Measurements from ENCODE around the gene SPSB2. TPM values are rescaled to one million over a fixed set of nuclear protein-coding genes. Genes with fewer than 3 reads are reported as not detected.
A peak's percentile ranks its signal among the peaks of the same experiment; 100 is the strongest.

The SPSB2 gene
- total RNA-seq, 1 experiment from 2014 or later: 8.1 TPM

DNA sequence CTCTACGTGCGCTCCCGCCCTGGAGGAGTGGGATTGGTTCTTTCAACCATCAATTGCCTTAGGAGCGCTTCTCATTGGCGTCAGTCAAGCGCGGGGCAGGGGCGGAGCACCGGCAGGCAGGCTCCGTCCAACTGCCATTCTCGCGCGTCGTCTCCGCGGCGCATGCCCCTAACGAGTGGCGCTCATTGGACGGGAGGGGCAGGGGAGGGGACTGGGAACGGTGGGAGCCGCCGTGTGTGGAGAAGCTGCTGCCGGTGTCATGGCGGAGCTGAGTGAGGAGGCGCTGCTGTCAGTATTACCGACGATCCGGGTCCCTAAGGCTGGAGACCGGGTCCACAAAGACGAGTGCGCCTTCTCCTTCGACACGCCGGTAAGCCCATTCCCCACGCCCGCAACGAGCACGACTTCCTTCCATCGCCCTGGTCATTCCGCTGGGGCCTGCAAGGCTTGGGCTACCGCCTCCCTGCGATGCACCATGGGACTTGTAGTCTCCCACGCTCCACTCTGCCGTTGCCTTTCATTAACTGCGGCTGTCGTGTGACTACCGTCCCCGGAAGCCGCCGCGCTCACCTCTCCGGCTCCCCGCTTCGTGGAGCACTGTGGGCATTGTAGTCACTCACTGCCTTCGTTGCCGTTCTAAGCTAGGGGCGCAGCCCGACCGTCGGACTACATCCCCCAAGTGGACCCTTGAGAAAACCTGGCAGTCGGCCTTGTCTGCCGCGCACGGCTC lies 21.0 kb downstream of the SPSB2 start, which contains the start of gene USP5:
Gene USP5 (plus strand): TSS at position 230 of the 730 bp plus-strand sequence. CDS start 30 bp downstream, at position 260.
- Histone ChIP-seq H3K9me3 (ENCODE audit: low read depth, low read length, poor library complexity, severe bottlenecking) (no peaks in the 10 kb centered on the region), H3K36me3 (ENCODE audit: insufficient read depth, low read length, poor library complexity, severe bottlenecking) (peaks cover 48% of the 10 kb centered on the region), H3K27ac (ENCODE audit: low read depth, low read length, poor library complexity, severe bottlenecking) (peak within 1 kb of the TSS; percentile 81), H3K27me3 (replicated peaks; ENCODE audit: insufficient read depth, low read depth, low read length, poor library complexity) (no peaks in the 10 kb centered on the region), H3K4me1 (ENCODE audit: insufficient read depth, low read length, poor library complexity, severe bottlenecking) (peaks cover 24% of the 10 kb centered on the region), H3K4me3 (ENCODE audit: low read depth, low read length, poor library complexity, severe bottlenecking) (peak within 1 kb of the TSS; percentile 67)
- TSS peak; percentile 68 for BruUV-seq (replicated peaks)
- DNase-seq (ENCODE audit: low spot score): peak; percentile 100
- POLR2A ChIA-PET (ENCODE audit: low non-redundant PET): interaction anchor here (0.6 to 1.4 kb wide), 5 partner anchors 9 to 170 kb away, joined by 3 to 9 read pairs (median 5); partner anchors contain the start of genes C12orf57, RNU7-1 and TPI1
- CTCF ChIA-PET: interaction anchor here (0.5 to 2.9 kb wide), 6 partner anchors 17 to 163 kb away, joined by 3 to 13 read pairs (median 4); partner anchors contain the start of genes SPSB2 and ZNF384
- TF ChIP-seq EZH2 (IDR thresholded peaks at IDR 0.05; ENCODE audit: borderline replicate concordance, low read depth, low read length, poor library complexity, severe bottlenecking): no peak
- TF ChIP-seq, protein P1, sequence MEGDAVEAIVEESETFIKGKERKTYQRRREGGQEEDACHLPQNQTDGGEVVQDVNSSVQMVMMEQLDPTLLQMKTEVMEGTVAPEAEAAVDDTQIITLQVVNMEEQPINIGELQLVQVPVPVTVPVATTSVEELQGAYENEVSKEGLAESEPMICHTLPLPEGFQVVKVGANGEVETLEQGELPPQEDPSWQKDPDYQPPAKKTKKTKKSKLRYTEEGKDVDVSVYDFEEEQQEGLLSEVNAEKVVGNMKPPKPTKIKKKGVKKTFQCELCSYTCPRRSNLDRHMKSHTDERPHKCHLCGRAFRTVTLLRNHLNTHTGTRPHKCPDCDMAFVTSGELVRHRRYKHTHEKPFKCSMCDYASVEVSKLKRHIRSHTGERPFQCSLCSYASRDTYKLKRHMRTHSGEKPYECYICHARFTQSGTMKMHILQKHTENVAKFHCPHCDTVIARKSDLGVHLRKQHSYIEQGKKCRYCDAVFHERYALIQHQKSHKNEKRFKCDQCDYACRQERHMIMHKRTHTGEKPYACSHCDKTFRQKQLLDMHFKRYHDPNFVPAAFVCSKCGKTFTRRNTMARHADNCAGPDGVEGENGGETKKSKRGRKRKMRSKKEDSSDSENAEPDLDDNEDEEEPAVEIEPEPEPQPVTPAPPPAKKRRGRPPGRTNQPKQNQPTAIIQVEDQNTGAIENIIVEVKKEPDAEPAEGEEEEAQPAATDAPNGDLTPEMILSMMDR (conservative IDR thresholded peaks at IDR 0.05; ENCODE audit: low read depth, low read length): no peak
- intact Hi-C loops (cut with micrococcal nuclease; ENCODE audit: unreplicated experiment): loop anchor here (2.0 kb wide), 1 partner anchor 15 kb away; the partner anchor contains the start of gene TPI1

DNA sequence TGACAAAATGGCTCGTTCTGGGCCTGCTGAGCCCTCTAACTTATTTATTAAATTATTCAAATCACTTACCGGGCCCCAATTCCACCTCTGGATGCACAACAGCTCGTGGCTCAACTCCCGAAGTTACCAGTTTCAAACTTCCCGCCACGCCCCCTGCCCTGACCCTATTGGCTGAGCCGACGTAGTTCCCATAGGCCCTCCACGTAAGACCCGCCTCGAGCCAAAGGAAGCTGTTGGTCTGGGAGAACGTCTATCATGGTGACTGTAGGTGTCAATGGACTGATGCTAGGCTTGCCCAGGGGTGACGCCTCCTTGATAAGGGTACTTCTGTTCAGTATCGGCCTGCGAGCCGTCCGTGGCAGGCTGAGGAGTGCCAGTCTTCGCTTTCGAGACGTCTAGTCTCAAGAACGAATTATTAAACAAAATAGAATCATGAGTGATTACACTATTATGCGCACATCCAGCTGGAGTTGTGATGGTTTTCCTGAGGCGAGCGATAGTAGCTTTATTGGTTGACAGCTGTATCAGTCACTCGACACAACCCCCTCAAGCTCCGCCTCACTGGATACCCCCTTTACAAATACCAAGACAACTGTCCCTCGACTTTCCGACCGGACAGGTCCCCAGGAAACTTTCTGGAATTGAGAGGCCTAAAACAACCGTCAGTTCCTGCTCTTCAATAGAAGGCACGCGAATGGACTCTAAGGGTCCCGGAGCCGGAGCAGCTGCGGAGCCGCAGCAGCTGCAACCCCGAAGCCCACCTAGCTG lies 21.8 kb downstream of the SPSB2 start, which contains the start of gene CDCA3:
Gene CDCA3 (minus strand): TSS at position 134 of the 768 bp plus-strand sequence. CDS start 334 bp downstream, outside the sequence.
- POLR2A ChIA-PET (ENCODE audit: low non-redundant PET): interaction anchor here (0.5 to 1.4 kb wide), 5 partner anchors 10 to 1085 kb away, joined by 3 to 7 read pairs (median 5); no protein-coding TSS in a partner anchor
- CTCF ChIA-PET: interaction anchor here (0.5 to 2.9 kb wide), 5 partner anchors 18 to 162 kb away, joined by 3 to 13 read pairs (median 4); partner anchors contain the start of genes PTMS, SPSB2 and ZNF384
- TF ChIP-seq, protein P1 (conservative IDR thresholded peaks at IDR 0.05; ENCODE audit: low read depth, low read length): no peak
- no peak for TF ChIP-seq EZH2 (IDR thresholded peaks at IDR 0.05; ENCODE audit: borderline replicate concordance, low read depth, low read length, poor library complexity, severe bottlenecking)
- Histone ChIP-seq H3K27ac (ENCODE audit: low read depth, low read length, poor library complexity, severe bottlenecking) (peak within 1 kb of the TSS; percentile 81), H3K4me3 (ENCODE audit: low read depth, low read length, poor library complexity, severe bottlenecking) (peak within 1 kb of the TSS; percentile 67), H3K9me3 (ENCODE audit: low read depth, low read length, poor library complexity, severe bottlenecking) (no peaks in the 10 kb centered on the region), H3K36me3 (ENCODE audit: insufficient read depth, low read length, poor library complexity, severe bottlenecking) (peaks cover 48% of the 10 kb centered on the region), H3K4me1 (ENCODE audit: insufficient read depth, low read length, poor library complexity, severe bottlenecking) (peaks cover 24% of the 10 kb centered on the region), H3K27me3 (replicated peaks; ENCODE audit: insufficient read depth, low read depth, low read length, poor library complexity) (no peaks in the 10 kb centered on the region)
- intact Hi-C loops (cut with micrococcal nuclease; ENCODE audit: unreplicated experiment): no loop called here
- no TSS peak for BruUV-seq (replicated peaks)
- DNase-seq (ENCODE audit: low spot score): peak; percentile 99

DNA sequence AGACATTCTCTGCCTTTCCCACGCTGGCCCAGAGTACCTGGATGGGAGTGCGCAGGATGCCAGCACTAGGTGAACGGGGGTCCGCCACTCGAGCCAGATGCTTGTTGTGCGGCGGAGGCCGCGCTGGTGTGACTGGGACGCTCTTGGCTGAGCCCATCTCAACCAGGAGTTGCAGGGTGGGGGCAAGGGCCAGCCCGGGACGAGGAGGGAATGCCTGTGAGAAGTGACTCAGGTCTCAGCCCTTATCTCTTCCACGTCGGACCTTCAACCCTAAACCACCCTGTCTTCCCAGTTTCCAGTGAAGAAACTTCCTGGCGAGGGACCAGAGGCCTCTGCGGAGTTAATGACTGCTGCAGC lies 22.3 kb downstream of the SPSB2 start:
- Histone ChIP-seq H3K4me1 (ENCODE audit: insufficient read depth, low read length, poor library complexity, severe bottlenecking) (peaks cover 24% of the 10 kb centered on the region), H3K4me3 (ENCODE audit: low read depth, low read length, poor library complexity, severe bottlenecking) (peak overlapping the region; percentile 67), H3K27me3 (replicated peaks; ENCODE audit: insufficient read depth, low read depth, low read length, poor library complexity) (no peaks in the 10 kb centered on the region), H3K36me3 (ENCODE audit: insufficient read depth, low read length, poor library complexity, severe bottlenecking) (peaks cover 47% of the 10 kb centered on the region), H3K27ac (ENCODE audit: low read depth, low read length, poor library complexity, severe bottlenecking) (peak overlapping the region; percentile 81), H3K9me3 (ENCODE audit: low read depth, low read length, poor library complexity, severe bottlenecking) (no peaks in the 10 kb centered on the region)
- intact Hi-C loops (cut with micrococcal nuclease; ENCODE audit: unreplicated experiment): no loop called here
- ChIA-PET CTCF (interaction anchor here (1.1 kb wide), 1 partner anchor 84 kb away, joined by 4 read pairs; the partner anchor contains the start of gene PTMS), POLR2A (ENCODE audit: low non-redundant PET) (interaction anchor here (0.5 to 0.6 kb wide), 2 partner anchors 264 to 1086 kb away, joined by 3 to 7 read pairs; no protein-coding TSS in a partner anchor)
- no peak for TF ChIP-seq EZH2 (IDR thresholded peaks at IDR 0.05; ENCODE audit: borderline replicate concordance, low read depth, low read length, poor library complexity, severe bottlenecking)
- TF ChIP-seq, protein P1 (conservative IDR thresholded peaks at IDR 0.05; ENCODE audit: low read depth, low read length): no peak
- DNase-seq (ENCODE audit: low spot score): no peak
- TSS peak; percentile 63 for BruUV-seq (replicated peaks)
